Activated CD8-positive, alpha-beta memory T cell treated with anti-CD3 and anti-CD28 coated beads, Interleukin-2, amount 10 ng/mL, durations not matched to agents 7 days and 5 days (primary cell): Measurements from ENCODE around the gene SUPT4H1. TPM values are rescaled to one million over a fixed set of nuclear protein-coding genes. Genes with fewer than 3 reads are reported as not detected.

Experiments used
- ATAC-seq: fragments of 150-1000 bp; cut with Tn5 transposase; one replicate; pipeline ENCODE4 v1.10.0; 2021; ENCODE audit warnings: moderate library complexity
- CTCF ChIA-PET: fragments of 350-600 bp; sonication (Branson Sonifier 250); formaldehyde crosslinking; loops from one replicate; lab custom pipeline; 2021; ENCODE audit warnings: antibody characterized with exemption; lab: Charles Lee
- DNase-seq: peaks from one replicate; pipeline ENCODE4 v3.0.0-alpha.2; 2020
- H3K27ac Mint-ChIP-seq: one replicate; pipeline ENCODE4 v1.8.0; 2021; ENCODE audit warnings: mild to moderate bottlenecking, mixed read lengths
- H3K27me3 Mint-ChIP-seq: one replicate; pipeline ENCODE4 v1.8.0; 2021; ENCODE audit warnings: mixed read lengths
- H3K36me3 Mint-ChIP-seq: one replicate; pipeline ENCODE4 v1.8.0; 2021; ENCODE audit warnings: mild to moderate bottlenecking, mixed read lengths
- H3K4me1 Mint-ChIP-seq: one replicate; pipeline ENCODE4 v1.8.0; 2021; ENCODE audit warnings: mixed read lengths
- H3K4me3 Mint-ChIP-seq: one replicate; pipeline ENCODE4 v1.8.0; 2021; ENCODE audit warnings: mild to moderate bottlenecking, moderate library complexity, mixed read lengths
- H3K9me3 Mint-ChIP-seq: one replicate; pipeline ENCODE4 v1.8.0; 2022; ENCODE audit warnings: low read depth, mixed read lengths
- total RNA-seq, 2 experiments: library from RNA; stranded (reverse); gene quantifications; one replicate each; pipeline ENCODE4 v1.2.3, GENCODE V29; 2021

Gene SUPT4H1
- total RNA-seq, 2 experiments from 2014 or later: 63.3 to 127 TPM

DNA sequence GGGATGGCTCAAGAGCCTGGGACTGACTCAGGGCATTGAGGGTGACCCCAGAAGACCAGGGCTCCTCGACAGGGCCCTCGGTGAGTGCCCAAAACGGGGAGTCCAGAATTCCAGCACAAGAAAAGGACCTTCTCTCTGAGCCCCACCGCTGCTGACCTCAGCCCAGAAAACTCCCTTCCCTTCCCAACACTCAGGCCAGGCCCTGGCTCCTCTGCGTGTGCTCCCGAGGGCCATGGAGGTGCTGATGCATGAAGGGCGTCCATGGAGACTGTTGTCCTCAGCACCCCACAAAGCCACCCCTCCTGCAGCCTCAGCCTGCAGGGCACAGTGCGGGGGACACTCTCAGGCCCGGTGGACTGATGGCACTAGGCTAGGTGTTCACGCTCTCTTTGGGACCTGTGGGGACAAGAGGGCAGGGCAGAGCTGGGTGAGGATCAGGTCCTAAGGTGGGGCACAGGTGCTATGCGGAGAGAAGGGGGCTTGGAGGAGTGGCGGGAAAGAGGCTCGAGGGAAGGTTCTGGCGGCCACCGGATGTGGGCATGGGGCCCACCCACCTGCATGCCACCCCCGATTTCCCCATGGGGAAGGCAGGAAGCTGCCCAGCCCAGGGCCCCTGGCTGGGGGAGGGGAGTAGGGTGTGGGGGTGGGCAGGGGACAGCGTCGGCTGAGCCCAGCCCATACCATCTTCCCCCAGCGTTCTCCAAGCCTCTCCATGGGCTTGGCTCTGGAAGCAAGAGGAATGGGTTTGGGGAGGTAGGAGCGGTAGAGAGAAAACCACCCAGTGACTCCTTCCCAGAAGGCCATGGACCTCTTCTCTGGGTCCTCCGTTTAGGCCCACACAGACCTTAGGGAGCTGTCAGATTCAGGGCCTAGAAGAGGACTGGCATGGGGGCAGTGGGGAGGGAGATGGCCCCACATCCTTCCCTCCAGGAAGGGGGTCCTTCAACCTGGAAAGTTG, 18.9 kb downstream of the SUPT4H1 start:
- CTCF ChIA-PET: interaction anchor here (0.7 to 7.2 kb wide), 6 partner anchors 10 to 326 kb away, joined by 3 to 112 read pairs (median 4); partner anchors contain the start of genes SRSF1 and SUPT4H1
- Mint-ChIP-seq H3K4me3 (peak overlapping the region; percentile 83), H3K36me3 (peaks cover 53% of the 10 kb centered on the region), H3K27ac (peak overlapping the region; percentile 98), H3K4me1 (peaks cover 42% of the 10 kb centered on the region), H3K27me3 (peaks cover 3% of the 10 kb centered on the region), H3K9me3 (no peaks in the 10 kb centered on the region)
- no peak for ATAC-seq
- peak; percentile 85 for DNase-seq

DNA sequence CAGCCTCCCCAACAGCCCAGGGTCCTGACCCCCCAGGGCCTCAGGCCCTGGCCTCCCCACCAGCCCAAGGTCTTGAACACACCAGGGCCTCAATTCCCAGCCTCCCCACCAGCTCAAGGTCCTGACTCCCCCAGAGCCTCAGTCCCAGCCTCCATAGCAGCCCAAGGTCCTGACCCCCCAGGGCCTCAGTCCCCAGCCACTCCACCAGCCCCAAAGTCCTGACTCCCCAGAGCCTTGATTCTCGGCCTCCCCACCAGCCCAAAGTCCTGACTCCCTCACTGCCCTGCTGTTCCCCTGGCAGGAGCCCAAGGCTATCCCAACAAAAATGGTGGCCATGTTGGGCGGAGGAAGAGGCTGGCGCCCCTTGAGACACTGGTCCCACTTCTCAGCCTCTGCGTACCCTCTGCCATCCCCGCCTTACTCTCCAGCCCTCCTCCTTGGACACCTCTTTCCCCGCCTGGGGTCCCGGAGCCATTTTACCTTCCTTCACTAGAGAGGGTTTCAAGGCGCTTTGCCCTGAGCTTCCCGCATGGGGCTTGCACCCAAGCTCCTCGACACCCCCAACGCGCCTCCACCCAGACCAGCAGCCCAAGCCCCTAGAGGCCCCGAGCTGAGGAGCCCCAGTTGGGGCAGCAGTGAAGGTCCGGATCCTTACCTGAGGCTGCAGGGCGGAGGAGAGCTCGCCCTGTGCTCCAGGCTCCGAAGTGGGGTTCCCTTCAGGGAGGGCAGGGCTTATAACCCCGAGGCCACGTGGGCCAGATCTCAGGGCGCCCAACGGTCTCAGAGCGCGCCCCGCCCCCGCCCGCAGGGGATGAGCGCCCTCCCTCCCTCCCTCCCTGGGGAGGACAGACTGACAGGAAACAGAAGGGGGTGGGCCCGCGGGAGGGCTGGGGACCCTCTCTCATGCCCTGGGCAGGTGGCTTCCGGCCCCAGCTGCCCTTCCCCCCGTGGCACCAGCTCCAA, 19.9 kb downstream of the SUPT4H1 start:
- peaks cover 52% of the 10 kb centered on the region for H3K36me3 Mint-ChIP-seq
- peak overlapping the region; percentile 99 for H3K27ac Mint-ChIP-seq
- peak overlapping the region; percentile 83 for H3K4me3 Mint-ChIP-seq
- H3K4me1 Mint-ChIP-seq: peaks cover 47% of the 10 kb centered on the region
- H3K9me3 Mint-ChIP-seq: no peaks in the 10 kb centered on the region
- peaks cover 3% of the 10 kb centered on the region for H3K27me3 Mint-ChIP-seq
- peak; percentile 27 for ATAC-seq
- DNase-seq: peak; percentile 96
- CTCF ChIA-PET: interaction anchor here (0.7 to 7.2 kb wide), 4 partner anchors 11 to 325 kb away, joined by 3 to 112 read pairs (median 4); partner anchors contain the start of genes SRSF1 and SUPT4H1

DNA sequence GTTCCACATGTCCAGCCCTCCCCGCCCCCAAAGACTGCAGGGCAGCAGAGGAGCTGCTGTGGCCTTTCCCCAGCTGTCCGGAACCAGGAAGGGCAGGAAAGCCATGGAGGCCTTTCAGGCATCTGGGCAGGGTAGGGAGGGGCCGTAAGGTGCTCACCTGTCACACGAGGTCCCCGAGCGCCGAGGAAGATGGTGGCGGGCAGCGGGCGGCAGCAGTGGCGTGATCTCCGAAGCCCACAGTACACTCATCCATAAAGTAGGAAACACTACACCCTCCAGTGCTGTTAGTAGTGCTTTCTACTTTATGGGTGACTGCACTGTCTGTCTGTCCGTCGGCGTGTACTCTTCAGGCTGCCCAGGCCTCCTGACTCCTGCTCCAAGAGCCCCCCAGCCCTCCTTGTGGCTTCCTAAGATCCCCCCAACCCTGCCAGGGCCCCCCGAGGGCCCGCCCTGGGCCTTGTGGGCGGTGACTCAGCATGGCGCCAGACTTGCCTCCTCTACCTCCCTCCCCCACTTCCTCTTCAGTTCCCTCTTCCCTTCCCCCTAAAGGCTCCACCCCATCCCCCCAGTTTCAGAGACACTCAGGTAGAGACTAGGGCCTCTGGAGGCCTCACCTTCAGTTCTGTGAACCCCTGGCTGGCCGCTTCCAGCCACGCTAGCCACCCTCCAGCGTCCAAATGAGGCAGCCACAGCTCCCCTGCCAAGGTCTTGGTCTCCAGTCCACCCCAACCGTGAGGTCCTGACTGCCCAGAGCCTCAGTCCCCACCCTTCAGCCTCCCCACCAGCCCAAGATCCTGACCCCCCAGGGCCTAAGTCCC, 20.8 kb downstream of the SUPT4H1 start:
- H3K4me3 Mint-ChIP-seq: peak overlapping the region; percentile 83
- H3K4me1 Mint-ChIP-seq: peaks cover 41% of the 10 kb centered on the region

DNA sequence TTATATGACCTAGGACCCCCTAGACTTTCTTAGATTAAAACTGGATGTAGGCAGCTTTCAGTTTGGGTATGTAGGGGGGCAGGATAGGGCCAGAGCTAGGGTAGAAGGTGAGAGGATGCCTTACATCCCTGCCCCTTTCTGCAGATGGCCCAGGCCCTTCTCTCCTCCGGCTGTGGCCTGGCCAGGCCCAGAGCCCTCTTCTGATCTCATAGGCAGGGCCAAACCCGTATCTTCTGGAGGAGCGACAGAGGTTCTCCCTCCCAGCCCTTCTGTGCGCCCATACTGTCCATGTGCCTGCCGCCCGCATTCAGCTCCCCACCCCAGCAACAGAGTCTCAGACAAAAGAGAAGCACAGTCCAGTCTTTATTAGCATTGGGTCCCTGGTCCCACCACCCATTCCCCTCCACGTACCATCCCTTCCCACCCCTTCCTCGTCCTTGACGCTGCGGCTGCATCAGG, 21.4 kb downstream of the SUPT4H1 start:
- CTCF ChIA-PET: interaction anchor here (7.2 kb wide), 1 partner anchor 13 kb away, joined by 112 read pairs; no protein-coding TSS in a partner anchor
- H3K4me3 Mint-ChIP-seq: peak overlapping the region; percentile 83
- ATAC-seq: no peak
- H3K27me3 Mint-ChIP-seq: peaks cover 3% of the 10 kb centered on the region
- DNase-seq: peak; percentile 72
- H3K27ac Mint-ChIP-seq: peak overlapping the region; percentile 99
- H3K9me3 Mint-ChIP-seq: no peaks in the 10 kb centered on the region
- peaks cover 39% of the 10 kb centered on the region for H3K4me1 Mint-ChIP-seq
- peaks cover 48% of the 10 kb centered on the region for H3K36me3 Mint-ChIP-seq

More for the DNA sequence above, 20.8 kb downstream of the SUPT4H1 start:
- DNase-seq: peak; percentile 86
- Mint-ChIP-seq H3K36me3 (peaks cover 48% of the 10 kb centered on the region), H3K27ac (peak overlapping the region; percentile 99), H3K9me3 (no peaks in the 10 kb centered on the region), H3K27me3 (peaks cover 3% of the 10 kb centered on the region)
- CTCF ChIA-PET: interaction anchor here (1.2 to 7.2 kb wide), 3 partner anchors 12 to 21 kb away, joined by 3 to 112 read pairs (median 4); partner anchors contain the start of gene SUPT4H1
- ATAC-seq: no peak

DNA sequence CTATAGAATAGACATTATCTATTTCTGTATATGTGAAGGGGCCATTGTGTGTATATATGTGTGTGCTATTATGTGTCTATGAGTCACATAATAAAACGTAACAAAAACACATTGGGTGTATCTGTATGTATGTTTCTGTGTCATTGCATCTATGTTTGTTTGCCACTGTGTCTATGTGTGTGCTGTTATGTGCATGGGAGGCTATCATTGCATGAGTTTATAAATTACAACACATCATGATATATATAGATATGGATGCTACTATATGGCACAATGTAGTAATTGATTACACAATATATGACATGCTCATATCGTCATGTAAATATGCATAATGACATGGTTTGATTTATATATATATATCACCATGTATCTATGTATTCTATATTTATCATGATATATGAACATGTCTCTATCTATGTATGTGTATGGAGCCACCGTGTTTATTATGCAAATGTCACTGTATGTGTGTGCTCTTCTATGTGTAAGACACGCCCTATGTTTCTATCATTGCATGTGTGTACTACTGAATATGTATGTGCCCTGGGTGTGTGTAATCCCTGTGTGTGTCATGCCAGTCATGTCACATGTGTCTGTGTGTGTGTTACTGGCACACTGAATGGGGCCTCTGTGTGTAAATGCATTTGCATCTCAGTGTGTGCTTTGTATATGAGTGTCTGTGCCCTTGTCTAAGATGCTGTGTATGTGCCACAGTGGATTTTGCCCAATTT, 22.0 kb downstream of the SUPT4H1 start:
- peaks cover 46% of the 10 kb centered on the region for H3K36me3 Mint-ChIP-seq

DNA sequence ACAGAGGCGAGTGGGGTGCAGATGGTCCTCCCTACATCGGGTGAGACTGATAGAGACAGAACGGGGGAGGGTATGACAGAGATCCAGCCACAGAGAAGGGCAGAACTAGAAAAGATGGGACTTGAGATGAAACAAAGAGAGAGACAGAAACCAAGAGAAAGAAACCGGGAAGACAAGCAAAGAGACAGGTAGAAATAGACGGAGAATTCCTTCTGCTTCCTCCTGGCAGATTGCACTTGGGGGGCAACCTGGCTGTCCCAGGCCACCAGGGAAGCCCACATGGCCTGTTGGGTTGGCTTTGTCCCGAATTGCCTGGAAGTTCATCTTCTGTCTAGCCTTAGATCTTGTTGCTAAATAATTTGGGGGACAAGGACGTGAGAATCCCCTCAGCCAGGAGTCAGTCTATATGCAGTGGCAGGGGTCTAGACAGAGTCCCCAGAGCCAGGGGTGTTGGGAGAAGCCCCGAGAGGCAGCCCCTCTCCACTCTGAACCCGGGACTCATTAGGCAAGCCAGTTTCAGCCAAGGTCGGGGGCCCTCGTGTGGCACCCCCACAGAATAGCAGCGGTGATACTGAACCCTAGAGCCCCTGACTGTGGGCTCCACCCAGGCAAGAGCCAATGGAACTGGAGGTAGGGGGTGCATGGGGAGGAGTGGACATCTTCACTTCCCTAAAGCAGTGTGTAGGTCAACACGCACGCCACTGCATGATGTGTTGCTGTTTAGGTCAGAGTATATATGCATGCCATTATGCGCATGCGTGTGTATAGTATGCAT, 22.8 kb downstream of the SUPT4H1 start:
- peak overlapping the region; percentile 99 for H3K27ac Mint-ChIP-seq
- peak overlapping the region; percentile 83 for H3K4me3 Mint-ChIP-seq
- ATAC-seq (peak; percentile 25), DNase-seq (peak; percentile 94)
- peaks cover 35% of the 10 kb centered on the region for H3K4me1 Mint-ChIP-seq
- peaks cover 3% of the 10 kb centered on the region for H3K27me3 Mint-ChIP-seq
- H3K36me3 Mint-ChIP-seq: peaks cover 42% of the 10 kb centered on the region
- CTCF ChIA-PET: interaction anchor here (1.4 to 4.0 kb wide), 4 partner anchors 8 to 79 kb away, joined by 3 to 63 read pairs (median 20); partner anchors contain the start of gene SUPT4H1
- no peaks in the 10 kb centered on the region for H3K9me3 Mint-ChIP-seq

More for the DNA sequence above, 22.0 kb downstream of the SUPT4H1 start:
- Mint-ChIP-seq H3K4me1 (peaks cover 37% of the 10 kb centered on the region), H3K27me3 (peaks cover 3% of the 10 kb centered on the region), H3K4me3 (peak overlapping the region; percentile 83), H3K9me3 (no peaks in the 10 kb centered on the region), H3K27ac (peak overlapping the region; percentile 99)
- ATAC-seq (peak; percentile 3), DNase-seq (peak; percentile 81)
- CTCF ChIA-PET: interaction anchor here (7.2 kb wide), 1 partner anchor 13 kb away, joined by 112 read pairs; no protein-coding TSS in a partner anchor

DNA sequence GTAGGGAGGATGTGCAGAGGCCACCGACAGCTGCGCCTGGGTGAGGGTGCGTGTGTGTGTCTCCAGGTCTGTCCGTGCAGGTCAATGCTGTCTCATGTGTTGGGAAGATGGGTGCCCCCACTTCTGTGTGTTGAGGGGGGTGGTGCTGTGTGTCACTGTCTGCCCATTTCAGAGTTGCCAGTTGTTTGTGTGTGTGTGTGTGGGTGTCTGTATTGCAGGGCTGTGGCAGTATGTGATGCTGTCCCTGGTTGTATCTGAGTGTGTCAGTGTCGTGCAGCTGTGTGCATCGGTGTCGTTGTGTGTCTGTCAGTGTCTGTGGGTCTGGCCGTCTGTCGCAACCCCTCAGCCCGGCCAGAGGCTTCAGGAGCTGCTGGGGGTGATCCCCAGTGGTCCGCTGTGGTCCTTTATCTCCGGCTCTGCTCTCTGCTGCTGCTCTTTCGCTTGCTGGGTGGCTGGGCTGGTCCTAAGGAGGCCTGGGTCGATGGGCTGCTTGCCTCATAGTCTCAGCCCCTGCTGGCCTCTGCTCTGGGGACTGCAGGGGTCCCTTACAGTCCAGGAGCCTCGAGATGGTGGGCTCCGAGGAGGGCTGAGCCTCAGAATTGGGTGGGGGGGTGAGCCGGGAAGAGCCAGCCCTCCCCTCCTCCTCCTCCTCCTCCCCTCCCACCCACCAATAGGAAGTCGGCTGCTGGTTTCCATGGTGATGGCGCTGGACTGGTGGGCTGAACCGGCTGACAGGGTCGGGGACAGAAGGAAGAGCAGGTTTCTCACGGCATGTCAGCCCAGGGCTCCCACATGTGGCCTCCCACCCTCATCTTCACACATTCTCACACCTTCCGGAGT, 23.6 kb downstream of the SUPT4H1 start, which contains the start of gene TSPOAP1:
Gene TSPOAP1, minus strand, starts transcription at position 601 of the 840 bp plus-strand sequence. CDS start 875 bp downstream, outside the sequence.
- peak; percentile 94 for DNase-seq
- Mint-ChIP-seq H3K36me3 (peaks cover 42% of the 10 kb centered on the region), H3K27me3 (peaks cover 3% of the 10 kb centered on the region), H3K9me3 (no peaks in the 10 kb centered on the region), H3K4me1 (peaks cover 35% of the 10 kb centered on the region), H3K4me3 (peak within 1 kb of the TSS; percentile 83), H3K27ac (peak within 1 kb of the TSS; percentile 99)
- CTCF ChIA-PET: interaction anchor here (0.9 to 4.0 kb wide), 8 partner anchors 9 to 159 kb away, joined by 3 to 63 read pairs (median 18); partner anchors contain the start of genes HSF5, MKS1 and SUPT4H1
- ATAC-seq: peak; percentile 21

DNA sequence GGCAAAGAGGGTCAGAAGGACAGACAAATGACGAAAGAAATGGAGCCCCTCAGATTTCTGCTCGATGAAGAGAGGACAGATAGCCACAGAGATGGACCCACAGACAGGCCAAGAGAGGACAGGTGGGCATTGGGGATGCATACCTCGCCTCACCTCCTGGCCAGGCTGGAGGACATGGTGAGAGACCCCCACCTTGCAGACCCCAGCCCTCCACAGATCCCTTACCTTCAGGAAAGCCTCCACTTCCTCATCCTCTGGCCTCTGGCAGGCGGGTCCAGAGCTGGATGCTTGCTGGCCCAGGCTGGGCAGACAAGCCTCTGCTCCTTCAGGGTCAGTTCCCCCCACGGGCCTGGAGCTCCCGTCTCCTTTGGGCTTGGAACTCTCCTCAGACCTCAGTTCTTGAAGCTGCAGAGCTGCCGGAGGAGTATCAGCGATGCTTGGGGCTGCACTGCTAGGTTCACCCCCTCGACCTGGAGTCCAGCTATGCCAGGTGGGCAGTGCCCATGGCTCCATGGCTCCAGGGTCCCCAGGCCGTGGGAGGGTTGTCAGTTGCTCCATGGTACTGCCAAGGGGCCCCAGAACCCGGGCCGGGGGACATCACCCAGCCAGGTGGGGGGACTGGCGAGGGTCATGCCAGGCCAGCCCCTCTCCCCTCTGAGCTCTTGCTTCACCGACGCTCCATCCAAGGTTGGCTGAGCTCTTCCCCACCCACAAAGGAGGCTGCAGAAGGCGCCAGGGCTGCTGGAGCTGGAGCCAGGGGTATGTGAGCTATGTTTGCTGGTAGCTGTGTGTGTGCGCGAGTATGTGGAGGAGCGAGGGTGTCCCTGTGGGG, 24.4 kb downstream of the SUPT4H1 start:
- Mint-ChIP-seq H3K36me3 (peaks cover 38% of the 10 kb centered on the region), H3K27me3 (peaks cover 3% of the 10 kb centered on the region), H3K27ac (peak overlapping the region; percentile 99), H3K9me3 (no peaks in the 10 kb centered on the region), H3K4me3 (peak overlapping the region; percentile 83), H3K4me1 (peaks cover 37% of the 10 kb centered on the region)
- CTCF ChIA-PET: interaction anchor here (0.9 to 4.0 kb wide), 8 partner anchors 10 to 160 kb away, joined by 3 to 63 read pairs (median 18); partner anchors contain the start of genes HSF5, MKS1 and SUPT4H1
- no peak for DNase-seq
- ATAC-seq: no peak

DNA sequence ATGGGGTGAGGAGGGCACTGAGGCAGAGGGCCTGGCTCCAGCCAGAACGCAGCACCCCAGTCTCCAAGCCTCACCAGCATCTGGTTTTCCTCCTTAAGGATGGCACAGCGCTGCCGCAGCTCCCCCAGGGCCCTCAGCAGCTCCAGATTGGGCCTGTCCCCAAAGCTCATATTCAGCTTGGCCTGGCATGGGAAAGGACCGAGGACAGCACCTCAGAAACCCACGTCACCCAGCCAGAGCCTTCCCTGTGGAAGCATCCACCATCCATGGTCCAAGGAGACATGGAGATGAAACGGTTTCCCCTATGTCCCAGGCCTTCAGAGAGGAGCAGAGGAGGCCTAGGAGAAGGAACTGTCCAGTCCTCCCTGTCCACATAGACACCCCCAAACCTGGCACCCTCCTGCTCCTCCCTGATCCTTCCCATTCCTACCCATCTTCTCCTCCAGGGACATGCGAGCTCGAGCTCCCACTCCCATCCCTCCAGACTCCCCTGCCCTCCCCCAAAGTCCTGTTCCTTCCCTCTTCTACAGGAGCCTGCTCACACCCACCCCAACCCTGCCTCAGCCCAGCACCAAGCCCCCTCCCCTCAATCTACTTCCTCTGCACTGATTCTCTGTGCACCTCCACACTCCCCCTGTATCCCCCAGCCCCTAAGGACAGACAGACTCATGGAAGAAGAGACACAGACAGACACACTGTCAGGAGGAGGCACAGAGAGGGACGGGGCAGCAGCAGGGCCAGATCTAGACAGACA, 25.2 kb downstream of the SUPT4H1 start:
- CTCF ChIA-PET: interaction anchor here (0.9 to 4.0 kb wide), 7 partner anchors 9 to 161 kb away, joined by 3 to 63 read pairs (median 19); partner anchors contain the start of genes HSF5, MKS1 and SUPT4H1
- ATAC-seq: no peak
- Mint-ChIP-seq H3K4me1 (peaks cover 37% of the 10 kb centered on the region), H3K9me3 (no peaks in the 10 kb centered on the region), H3K27ac (peak overlapping the region; percentile 65), H3K27me3 (no peaks in the 10 kb centered on the region), H3K4me3 (peak overlapping the region; percentile 50), H3K36me3 (peaks cover 34% of the 10 kb centered on the region)
- DNase-seq: peak; percentile 62
